Endothelial cell of umbilical vein (primary cell): ENCODE data around the gene IL16. TPM values are rescaled to one million over a fixed set of nuclear protein-coding genes. Genes with fewer than 3 reads are reported as not detected.

Experiments used
- BruUV-seq: library from RNA; stranded (reverse); fragments of 400-500 nt; replicated peaks from 2 replicates; lab custom pipeline; 2021; lab: Mats Ljungman, UMichigan
- CTCF ChIA-PET: fragments of 300-600, 350-600 bp; sonication (Branson Sonifier 250); formaldehyde crosslinking; loops from one replicate; lab custom pipeline; 2021; ENCODE audit warnings: antibody characterized with exemption, inconsistent platforms; lab: Charles Lee
- POLR2A ChIA-PET: fragments of 300-600, 350-600 bp; sonication (Branson Sonifier 250); formaldehyde crosslinking; loops from one replicate; lab custom pipeline; 2021; ENCODE audit warnings: antibody characterized with exemption, inconsistent platforms; lab: Charles Lee
- DNase-seq: peaks from one replicate; pipeline ENCODE4 v3.0.0-alpha.2; 2011; ENCODE audit warnings: low read depth, low spot score
- FAIRE-seq: peaks from 2 replicates; lab custom pipeline; 2011; peaks lifted over from hg19 to GRCh38; lab: Jason Lieb, UNC
- H2AFZ ChIP-seq: 2 replicates; pipeline ENCODE4 v1.6.0; 2012; ENCODE audit warnings: low read depth, low read length, control low read depth, inconsistent platforms
- H3K27ac ChIP-seq: 2 replicates; pipeline ENCODE4 v1.5.1; 2011; ENCODE audit warnings: low read depth, mild to moderate bottlenecking, control low read depth, low read length, moderate library complexity; ENCODE audit not compliant: insufficient read depth
- H3K27me3 ChIP-seq, 2 experiments: 2 replicates each; pipeline versions ENCODE4 v1.6.0 to v1.6.1; 2011; ENCODE audit warnings: low read length in 2 of 2, mixed read lengths in 1 of 2; ENCODE audit not compliant: control insufficient read depth in 2 of 2, insufficient read depth in 2 of 2
- H3K36me3 ChIP-seq, 2 experiments: 2 replicates in 1 of 2; 3 replicates in 1 of 2; pipeline ENCODE4 v1.5.1; 2011; ENCODE audit warnings: low read length in 2 of 2, mild to moderate bottlenecking in 1 of 2, moderate library complexity in 1 of 2; ENCODE audit not compliant: control insufficient read depth in 2 of 2, insufficient read depth in 2 of 2; ENCODE audit errors: extremely low read depth in 1 of 2
- H3K4me1 ChIP-seq: 3 replicates; pipeline ENCODE4 v1.5.1; 2011; ENCODE audit warnings: mild to moderate bottlenecking, low read length; ENCODE audit not compliant: control insufficient read depth, insufficient read depth; ENCODE audit errors: extremely low read depth
- H3K4me2 ChIP-seq: 2 replicates; pipeline ENCODE4 v1.6.1; 2011; ENCODE audit warnings: low read length, control low read depth, mixed read lengths; ENCODE audit not compliant: insufficient read depth
- H3K4me3 ChIP-seq, 3 experiments: fragments of 200-600 bp in 1 of 3; sonication (generic), shearing (Covaris generic) in 1 of 3; replicated peaks in 1 of 3; 2 replicates each; pipeline ENCODE4 v1.5.1; 2011 to 2016; ENCODE audit warnings: control low read depth in 3 of 3, low read length in 3 of 3, mild to moderate bottlenecking in 2 of 3, inconsistent platforms in 1 of 3, low read depth in 1 of 3, moderate library complexity in 1 of 3; ENCODE audit not compliant: insufficient read depth in 1 of 3
- H3K79me2 ChIP-seq: 2 replicates; pipeline ENCODE4 v1.6.0; 2012; ENCODE audit warnings: low read length, inconsistent platforms; ENCODE audit not compliant: control insufficient read depth, insufficient read depth
- H3K9ac ChIP-seq: replicated peaks from 2 replicates; pipeline ENCODE3; 2011; ENCODE audit warnings: low read length, control low read depth; ENCODE audit not compliant: insufficient read depth; ENCODE audit errors: extremely low read depth
- H3K9me1 ChIP-seq: replicated peaks from 3 replicates; pipeline ENCODE4 v1.6.0; 2011; ENCODE audit warnings: mild to moderate bottlenecking, low read length; ENCODE audit not compliant: control insufficient read depth, insufficient read depth; ENCODE audit errors: extremely low read depth
- H3K9me3 ChIP-seq: replicated peaks from 2 replicates; pipeline ENCODE4 v1.5.1; 2012; ENCODE audit warnings: low read length, inconsistent platforms; ENCODE audit not compliant: control insufficient read depth, insufficient read depth
- H4K20me1 ChIP-seq: replicated peaks from 2 replicates; pipeline ENCODE3; 2011; ENCODE audit warnings: mild to moderate bottlenecking, low read length; ENCODE audit not compliant: control insufficient read depth, insufficient read depth; ENCODE audit errors: extremely low read depth
- FOS ChIP-seq: IDR thresholded peaks from 2 replicates; pipeline ENCODE4 v1.6.1; 2011; ENCODE audit warnings: mild to moderate bottlenecking, low read length, moderate library complexity, borderline replicate concordance; ENCODE audit not compliant: insufficient read depth
- JUN ChIP-seq: IDR thresholded peaks from 2 replicates; pipeline ENCODE4 v1.6.1; 2011; ENCODE audit warnings: borderline replicate concordance, low read depth; ENCODE audit not compliant: insufficient read length, insufficient read depth
- MAX ChIP-seq: IDR thresholded peaks from 2 replicates; pipeline ENCODE4 v1.6.1; 2011; ENCODE audit not compliant: insufficient read depth, insufficient read length
- POLR2A ChIP-seq: IDR thresholded peaks from 2 replicates; pipeline ENCODE4 v1.6.1; 2012; ENCODE audit warnings: low read depth, mild to moderate bottlenecking, control low read depth, low read length
- POLR2AphosphoS5 ChIP-seq: IDR thresholded peaks from 2 replicates; pipeline ENCODE4 v1.6.1; 2012; ENCODE audit warnings: low read depth, mild to moderate bottlenecking, control low read depth, low read length, moderate library complexity; ENCODE audit not compliant: insufficient read depth
- dilution Hi-C: fragments of 300-500 bp; cut with MboI; formaldehyde crosslinking; loops from one replicate; pipeline ENCODE4 v1.15.0; 2019; ENCODE audit warnings: low sequenced_read_pairs; ENCODE audit not compliant: extremely low pct_ligation_motif_present
- intact Hi-C: fragments of 100-400 bp; cut with micrococcal nuclease; formaldehyde crosslinking; loops from one replicate; pipeline ENCODE4 v1.10.0; 2022
- polyA plus RNA-seq, 4 experiments: library from polyadenylated mRNA; depleted of rRNA in 3 of 4; stranded (reverse) in 3 of 4; unstranded in 1 of 4; fragments of >200 nt; gene quantifications; 2 replicates each; pipeline versions ENCODE4 v1.2.1 to v1.2.3, GENCODE V29; 2011 to 2012; ENCODE audit warnings: missing spikeins in 1 of 4
- total RNA-seq: library from RNA; stranded (reverse); gene quantifications from 2 replicates; pipeline ENCODE4 v1.2.3, GENCODE V29; 2021
- TF ChIP-seq, protein P1 (sequence below), 2 donors: IDR thresholded peaks; 1 replicate in 1 of 2; 2 replicates in 1 of 2; pipeline ENCODE4 v1.5.1; 2011; ENCODE audit warnings: low read length in 2 of 2, mild to moderate bottlenecking in 2 of 2, moderate library complexity in 2 of 2, control low read depth in 1 of 2, inconsistent platforms in 1 of 2, low read depth in 1 of 2; ENCODE audit not compliant: insufficient read depth in 1 of 2; ENCODE audit errors: extremely low read depth in 1 of 2

Gene IL16
- total and polyA plus RNA-seq, 2 donors (not counting 3 experiments of a cell fraction or from before 2014, with no cell fraction given), result 0.29 to 2.1 TPM

- H3K9me1 ChIP-seq, result no peaks in the 10 kb centered on the region
- TF ChIP-seq POLR2AphosphoS5, result no peak
- TF ChIP-seq, protein P1, sequence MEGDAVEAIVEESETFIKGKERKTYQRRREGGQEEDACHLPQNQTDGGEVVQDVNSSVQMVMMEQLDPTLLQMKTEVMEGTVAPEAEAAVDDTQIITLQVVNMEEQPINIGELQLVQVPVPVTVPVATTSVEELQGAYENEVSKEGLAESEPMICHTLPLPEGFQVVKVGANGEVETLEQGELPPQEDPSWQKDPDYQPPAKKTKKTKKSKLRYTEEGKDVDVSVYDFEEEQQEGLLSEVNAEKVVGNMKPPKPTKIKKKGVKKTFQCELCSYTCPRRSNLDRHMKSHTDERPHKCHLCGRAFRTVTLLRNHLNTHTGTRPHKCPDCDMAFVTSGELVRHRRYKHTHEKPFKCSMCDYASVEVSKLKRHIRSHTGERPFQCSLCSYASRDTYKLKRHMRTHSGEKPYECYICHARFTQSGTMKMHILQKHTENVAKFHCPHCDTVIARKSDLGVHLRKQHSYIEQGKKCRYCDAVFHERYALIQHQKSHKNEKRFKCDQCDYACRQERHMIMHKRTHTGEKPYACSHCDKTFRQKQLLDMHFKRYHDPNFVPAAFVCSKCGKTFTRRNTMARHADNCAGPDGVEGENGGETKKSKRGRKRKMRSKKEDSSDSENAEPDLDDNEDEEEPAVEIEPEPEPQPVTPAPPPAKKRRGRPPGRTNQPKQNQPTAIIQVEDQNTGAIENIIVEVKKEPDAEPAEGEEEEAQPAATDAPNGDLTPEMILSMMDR (IDR thresholded peaks at IDR 0.05; ENCODE audit: extremely low read depth in 1 of 2, insufficient read depth in 1 of 2, low read depth in 1 of 2, low read length in 2 of 2), result no peak
Measured at GRCh38 chr15:81268340-81268739, 71.7 kb downstream of the IL16 start.

GRCh38 chr15:81268881-81269601, 72.4 kb downstream of the IL16 start:
- no peaks in the 10 kb centered on the region for H3K9me3 ChIP-seq
- FAIRE-seq (no peak), DNase-seq (no peak)
- H2AFZ ChIP-seq, result no peak overlapping the region
- H3K9ac ChIP-seq, result no peak overlapping the region
- H3K9me1 ChIP-seq, result no peaks in the 10 kb centered on the region
- H3K27me3 ChIP-seq, result peaks cover 5 to 6% of the 10 kb centered on the region in 2 experiments
- H3K79me2 ChIP-seq, result no peaks in the 10 kb centered on the region
- H3K27ac ChIP-seq, result no peak overlapping the region
- ChIA-PET POLR2A (no interaction called here), CTCF (interaction anchor here (1.4 to 5.7 kb wide), 6 partner anchors 9 to 299 kb away, joined by 4 to 472 read pairs (median 102); no protein-coding TSS in a partner anchor)
- intact Hi-C loops, result no loop called here
- peaks cover 5% of the 10 kb centered on the region for H3K4me1 ChIP-seq
- no peak overlapping the region for H3K4me2 ChIP-seq
- no peak overlapping the region for H3K4me3 ChIP-seq
- TF ChIP-seq POLR2A, result no peak
- TF ChIP-seq POLR2AphosphoS5, result no peak
- no peak for TF ChIP-seq FOS
- TF ChIP-seq MAX, result no peak
- no peak for TF ChIP-seq JUN
- H4K20me1 ChIP-seq, result no peaks in the 10 kb centered on the region
- dilution Hi-C loops, result no loop called here
- H3K36me3 ChIP-seq, result no peaks in the 10 kb centered on the region
- BruUV-seq, result no TSS peak

More at GRCh38 chr15:81268340-81268739, 71.7 kb downstream of the IL16 start:
- no peak overlapping the region for H2AFZ ChIP-seq
- FAIRE-seq (no peak), DNase-seq (no peak)
- ChIA-PET CTCF (interaction anchor here (0.7 to 5.7 kb wide), 9 partner anchors 8 to 298 kb away, joined by 3 to 472 read pairs (median 5); no protein-coding TSS in a partner anchor), POLR2A (no interaction called here)
- BruUV-seq, result no TSS peak
- no peak overlapping the region for H3K9ac ChIP-seq
- no peaks in the 10 kb centered on the region for H4K20me1 ChIP-seq
- H3K27me3 ChIP-seq, result peaks cover 3 to 6% of the 10 kb centered on the region in 2 experiments
- H3K27ac ChIP-seq, result no peak overlapping the region
- peaks cover 5% of the 10 kb centered on the region for H3K4me1 ChIP-seq
- intact Hi-C loops, result no loop called here
- H3K9me3 ChIP-seq, result no peaks in the 10 kb centered on the region
- H3K4me2 ChIP-seq, result no peak overlapping the region
- H3K4me3 ChIP-seq, result no peak overlapping the region
- no peaks in the 10 kb centered on the region for H3K36me3 ChIP-seq
- dilution Hi-C loops, result no loop called here
- no peaks in the 10 kb centered on the region for H3K79me2 ChIP-seq
